HG03432 (cell line): Measurements from ENCODE around the gene GSTA4.

ENCODE experiments used
- ATAC-seq: cut with Tn5 transposase; IDR thresholded peaks from one replicate; pipeline ENCODE4 v1.9.1; 2021; ENCODE audit warnings: mild to moderate bottlenecking, moderate library complexity; ENCODE audit not compliant: unreplicated experiment

GSTA4 gene, protein sequence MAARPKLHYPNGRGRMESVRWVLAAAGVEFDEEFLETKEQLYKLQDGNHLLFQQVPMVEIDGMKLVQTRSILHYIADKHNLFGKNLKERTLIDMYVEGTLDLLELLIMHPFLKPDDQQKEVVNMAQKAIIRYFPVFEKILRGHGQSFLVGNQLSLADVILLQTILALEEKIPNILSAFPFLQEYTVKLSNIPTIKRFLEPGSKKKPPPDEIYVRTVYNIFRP

DNA sequence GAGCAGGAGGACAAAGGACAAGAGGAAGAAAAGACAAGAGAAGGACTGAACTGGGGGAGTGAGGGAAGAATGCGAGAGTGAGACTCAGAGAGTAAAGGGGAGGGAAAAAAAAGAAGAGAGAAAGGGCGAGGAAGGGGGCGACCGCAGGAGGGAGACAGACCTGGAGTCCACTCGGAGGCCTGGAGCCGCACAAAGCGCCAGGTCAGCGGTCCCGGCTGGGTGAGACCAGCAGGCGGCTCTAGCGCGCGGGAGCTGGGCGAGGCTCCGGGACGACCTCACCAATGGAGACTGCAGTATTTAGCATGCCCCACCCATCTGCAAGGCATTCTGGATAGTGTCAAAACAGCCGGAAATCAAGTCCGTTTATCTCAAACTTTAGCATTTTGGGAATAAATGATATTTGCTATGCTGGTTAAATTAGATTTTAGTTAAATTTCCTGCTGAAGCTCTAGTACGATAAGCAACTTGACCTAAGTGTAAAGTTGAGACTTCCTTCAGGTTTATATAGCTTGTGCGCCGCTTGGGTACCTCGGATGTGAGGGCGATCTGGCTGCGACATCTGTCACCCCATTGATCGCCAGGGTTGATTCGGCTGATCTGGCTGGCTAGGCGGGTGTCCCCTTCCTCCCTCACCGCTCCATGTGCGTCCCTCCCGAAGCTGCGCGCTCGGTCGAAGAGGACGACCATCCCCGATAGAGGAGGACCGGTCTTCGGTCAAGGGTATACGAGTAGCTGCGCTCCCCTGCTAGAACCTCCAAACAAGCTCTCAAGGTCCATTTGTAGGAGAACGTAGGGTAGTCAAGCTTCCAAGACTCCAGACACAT lies at the start of gene GSTA4:
GSTA4 (minus strand) TSS at position 196 of the 824 bp plus-strand sequence. CDS start 1,041 bp downstream, outside the sequence.
- ATAC-seq: peak; percentile 98

DNA sequence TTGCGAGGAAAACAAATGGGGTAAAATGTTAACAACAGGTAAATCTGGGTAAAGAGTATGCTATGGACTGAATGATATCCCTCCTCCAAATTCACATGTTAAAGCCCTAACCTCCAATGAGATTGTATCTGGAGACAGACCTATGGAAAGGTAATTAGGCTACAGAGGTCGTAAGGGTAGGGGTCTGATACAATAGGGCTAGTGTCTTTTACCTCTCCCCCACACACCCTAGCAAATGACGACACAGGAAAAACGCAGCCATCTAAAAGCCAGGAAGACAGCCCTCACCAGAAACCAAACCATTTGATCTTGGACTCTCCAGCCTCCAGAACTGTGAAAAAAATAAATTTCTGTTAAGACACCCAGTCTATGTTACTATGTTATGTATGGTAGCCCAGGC lies 49.5 kb upstream of the GSTA4 start:
- ATAC-seq: no peak

DNA sequence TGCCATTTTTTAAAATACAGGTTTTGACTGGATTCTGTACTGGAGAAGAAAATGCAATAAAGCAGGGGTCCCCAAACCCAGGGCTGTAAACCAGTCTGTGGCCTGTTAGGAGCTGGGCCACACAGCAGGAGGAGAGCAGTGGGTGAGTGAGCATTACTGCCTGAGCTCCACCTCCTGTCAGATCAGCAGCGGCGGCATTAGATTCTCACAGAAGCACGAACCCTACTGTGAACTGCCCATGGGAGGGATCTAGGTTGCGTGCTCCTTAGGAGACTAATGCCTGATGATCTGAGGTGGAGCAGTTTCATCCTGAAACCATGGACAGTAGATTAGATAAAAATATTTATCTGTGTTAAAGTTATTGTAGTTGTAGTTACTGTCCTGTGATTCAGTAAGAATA lies 49.0 kb upstream of the GSTA4 start:
- ATAC-seq: no peak

DNA sequence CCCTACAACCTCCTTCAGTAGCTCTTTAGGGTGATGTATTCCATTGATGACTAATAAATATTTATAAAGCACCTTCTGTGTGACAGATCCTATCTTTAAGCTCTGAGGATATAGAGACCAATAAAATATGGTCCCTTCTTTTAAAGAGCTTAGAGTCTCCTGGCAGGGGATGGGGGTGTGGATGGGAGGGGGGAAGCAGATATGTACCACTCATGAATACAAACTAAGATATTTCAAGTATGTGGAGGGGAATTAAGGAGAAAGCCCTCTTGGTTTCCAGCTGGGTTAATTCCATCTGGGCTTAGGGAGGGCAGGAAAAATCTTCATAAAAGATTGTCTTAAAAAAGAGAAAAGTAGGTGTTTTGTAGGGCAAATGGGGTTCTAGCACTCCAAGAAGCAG lies 48.5 kb upstream of the GSTA4 start:
- no peak for ATAC-seq

DNA sequence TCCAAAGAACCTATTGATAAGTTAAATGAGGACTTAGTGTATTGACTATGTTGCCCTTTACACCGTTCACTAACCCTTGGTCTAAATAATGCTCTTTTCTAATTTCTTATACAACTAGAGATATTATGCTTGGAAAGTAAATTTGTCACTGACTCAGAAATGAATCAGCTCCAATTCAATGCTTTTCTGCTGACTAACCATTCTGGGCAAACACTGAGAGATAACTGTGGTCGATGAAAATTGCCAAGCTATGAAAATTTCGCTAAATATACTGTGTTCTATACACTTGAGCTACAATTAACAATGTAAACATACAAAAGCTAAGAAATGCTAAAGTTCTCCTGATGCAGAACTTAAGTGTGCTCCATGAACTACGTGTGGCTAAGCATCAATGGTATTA lies 47.0 kb upstream of the GSTA4 start:
- ATAC-seq: no peak

DNA sequence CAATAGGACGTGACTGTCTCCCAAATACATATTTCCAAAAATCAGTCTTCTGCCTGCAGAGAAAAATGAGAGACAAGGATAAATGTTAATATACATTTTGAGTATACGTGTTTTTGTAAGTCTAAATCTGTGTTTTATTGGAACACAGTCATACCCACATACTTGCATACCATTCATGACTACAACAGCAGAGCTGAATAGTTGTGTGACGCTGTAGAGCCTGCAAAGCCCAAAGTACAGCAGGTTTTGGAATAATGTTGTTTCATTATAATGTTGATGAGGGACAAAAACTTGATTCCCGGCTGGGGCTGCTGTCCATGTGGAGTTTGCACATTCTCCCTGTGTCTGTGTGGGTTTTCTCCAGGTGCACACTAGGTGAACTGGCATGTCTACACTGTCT lies 46.3 kb upstream of the GSTA4 start:
- ATAC-seq: no peak

DNA sequence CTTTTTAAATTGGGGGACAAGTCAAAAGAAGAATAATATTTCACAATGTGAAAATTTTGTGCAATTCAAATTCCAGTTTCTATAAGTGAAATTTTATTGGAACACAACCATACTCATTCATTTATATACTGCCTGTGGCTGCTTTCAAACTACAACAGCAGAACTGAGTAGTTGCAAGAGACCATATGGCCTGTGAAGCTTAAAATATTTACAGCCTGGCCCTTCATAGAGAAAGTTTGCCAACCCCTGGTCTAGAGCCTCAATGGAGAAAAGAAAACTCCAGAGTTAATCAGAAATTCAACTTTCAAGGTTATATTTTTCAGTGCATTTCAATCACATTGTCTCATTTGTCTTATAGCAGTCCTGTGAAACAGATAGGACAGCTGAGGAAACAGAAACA lies 43.5 kb upstream of the GSTA4 start:
- ATAC-seq: no peak

DNA sequence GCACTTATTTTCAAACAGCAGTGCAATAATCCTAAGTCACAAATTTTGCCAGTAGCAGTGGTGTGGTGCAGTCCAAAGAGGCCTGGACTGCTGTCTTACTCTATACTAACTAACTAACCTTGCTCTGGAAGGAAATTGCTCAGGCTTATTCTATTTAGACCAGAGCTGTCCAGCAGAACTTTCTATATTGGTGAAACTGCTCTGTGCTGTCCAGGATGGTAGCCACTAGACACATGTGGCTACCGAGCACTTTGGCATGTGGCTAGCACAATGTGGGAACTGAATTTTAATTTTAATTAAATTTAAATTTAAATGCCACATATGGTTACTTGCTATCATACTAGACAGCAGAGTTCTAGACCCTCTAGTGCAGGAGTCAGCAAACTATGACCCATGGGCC lies 43.1 kb upstream of the GSTA4 start:
- ATAC-seq: no peak

DNA sequence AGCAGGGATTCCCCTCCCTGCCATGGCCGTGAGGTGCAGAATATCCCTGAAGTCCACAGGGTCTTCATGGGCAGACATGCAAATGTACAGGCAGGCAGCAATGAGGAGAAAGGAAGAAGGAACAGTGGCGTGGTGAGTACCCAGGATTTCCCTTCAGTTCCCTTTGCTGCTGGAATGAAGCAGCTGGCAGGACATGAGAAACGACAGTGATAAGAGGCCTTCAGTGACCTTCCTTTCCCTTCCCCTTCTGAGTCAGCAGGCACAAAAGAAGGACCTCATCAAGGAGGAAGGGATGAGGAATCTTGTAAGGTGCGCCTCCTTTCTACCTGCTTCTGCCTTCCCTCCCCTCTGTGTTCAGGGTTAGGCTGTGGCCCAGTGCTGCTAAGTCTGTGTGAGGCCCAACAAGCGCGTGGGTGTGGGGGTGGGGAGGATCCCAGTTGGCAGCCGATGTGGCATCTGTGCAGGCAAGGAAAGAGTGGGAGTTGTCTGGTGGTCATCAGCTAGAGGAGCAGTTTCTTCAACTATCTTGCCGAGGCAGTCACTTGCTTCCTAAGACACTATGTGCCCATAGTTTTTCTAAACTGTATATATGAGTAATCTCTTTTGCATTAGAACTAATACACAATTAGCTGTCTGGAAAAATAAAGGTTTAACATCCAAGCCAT lies 40.6 kb upstream of the GSTA4 start:
- ATAC-seq: no peak

DNA sequence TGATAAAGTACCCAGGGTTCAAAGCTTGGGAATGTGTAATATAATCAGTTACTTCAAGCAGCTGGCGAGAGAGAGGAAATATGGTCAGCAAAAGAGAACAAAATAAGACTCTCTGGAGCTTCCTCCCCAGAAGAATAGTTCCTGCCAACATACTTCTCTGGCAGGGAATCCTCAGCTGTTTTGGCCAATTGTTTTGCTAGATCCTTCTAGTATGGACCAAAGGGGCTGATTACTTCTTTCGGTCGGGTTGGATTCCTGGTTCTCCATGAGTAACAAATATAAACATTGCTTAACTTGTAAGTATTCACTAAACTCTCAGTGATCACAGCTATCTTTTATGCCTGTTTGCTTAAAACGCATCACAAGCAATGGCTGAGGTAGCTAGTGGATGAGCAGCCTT lies 38.7 kb upstream of the GSTA4 start:
- no peak for ATAC-seq

DNA sequence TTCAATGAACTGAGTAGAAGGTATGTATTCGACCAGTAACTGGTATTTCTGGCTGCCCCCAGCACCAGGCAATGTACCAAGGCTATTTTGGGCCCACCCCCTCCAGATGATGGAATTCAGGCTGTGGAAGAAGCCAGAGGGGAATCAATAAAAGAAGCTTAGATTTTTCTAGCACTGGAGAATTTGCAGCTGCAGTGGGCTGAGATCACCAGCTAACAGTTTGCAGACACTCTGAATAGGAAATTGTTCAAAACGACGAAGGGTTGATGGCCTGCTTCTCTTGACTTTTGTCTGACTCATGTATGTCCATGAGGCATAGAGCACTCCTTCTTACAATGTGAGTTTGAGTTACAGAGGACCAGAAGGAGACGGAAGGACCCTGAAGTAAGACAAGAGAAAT lies 37.8 kb upstream of the GSTA4 start:
- ATAC-seq: no peak

DNA sequence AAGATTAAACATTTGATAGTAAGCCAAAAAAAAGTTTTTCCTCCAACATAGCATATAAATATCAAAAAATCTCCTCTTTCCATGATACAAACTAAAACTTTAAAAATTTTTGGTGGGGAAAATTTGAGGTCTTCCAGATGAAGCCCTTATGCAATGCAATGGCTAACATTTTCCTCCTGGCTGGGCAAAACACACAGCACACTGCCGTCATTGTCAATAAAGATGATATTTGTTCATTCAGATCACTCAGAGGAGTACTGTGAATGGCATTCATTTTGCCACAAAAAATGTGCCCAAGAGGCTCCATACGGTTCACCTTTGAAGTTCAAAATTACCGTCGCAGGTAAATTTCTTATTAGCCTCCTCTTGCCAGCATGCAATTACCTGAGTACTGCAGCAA lies 36.2 kb upstream of the GSTA4 start:
- ATAC-seq: no peak

DNA sequence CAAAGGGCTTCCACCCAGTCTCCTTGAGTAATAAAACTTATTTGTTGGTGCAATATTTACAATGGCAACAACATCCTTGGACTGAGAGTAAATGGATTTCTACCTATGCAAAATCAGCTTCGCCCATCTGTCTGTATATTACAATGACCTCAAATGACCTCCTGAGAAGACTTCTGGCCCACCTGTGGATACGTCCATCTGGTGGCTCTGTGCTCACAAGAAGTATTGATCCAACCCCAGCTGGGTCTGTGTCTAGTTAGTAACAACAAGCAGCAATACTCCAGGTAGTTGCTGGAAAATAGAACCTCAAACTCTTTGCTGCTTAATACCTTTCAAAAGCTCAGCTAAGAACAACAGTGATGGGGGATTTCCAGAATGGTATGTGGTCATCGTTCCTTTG lies 34.7 kb upstream of the GSTA4 start:
- ATAC-seq: no peak

DNA sequence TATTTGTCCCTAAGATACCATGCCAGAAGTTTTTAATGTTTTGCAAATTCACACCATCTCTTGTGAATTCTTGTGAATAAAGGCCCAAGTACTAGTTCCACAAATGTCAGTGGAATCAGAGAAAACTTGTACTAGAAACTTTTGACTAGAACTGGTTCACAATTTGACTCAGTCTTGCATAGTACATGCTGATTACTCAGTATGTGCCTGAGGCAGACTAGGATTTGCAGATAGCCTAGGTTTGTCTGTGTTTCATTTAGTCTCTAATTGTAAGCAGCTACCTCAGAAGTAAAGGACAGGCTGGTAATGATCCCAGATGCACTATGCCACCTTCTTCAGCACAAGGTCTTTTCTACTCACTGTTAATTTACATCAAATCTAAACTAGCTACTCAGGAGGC lies 34.2 kb upstream of the GSTA4 start:
- no peak for ATAC-seq

DNA sequence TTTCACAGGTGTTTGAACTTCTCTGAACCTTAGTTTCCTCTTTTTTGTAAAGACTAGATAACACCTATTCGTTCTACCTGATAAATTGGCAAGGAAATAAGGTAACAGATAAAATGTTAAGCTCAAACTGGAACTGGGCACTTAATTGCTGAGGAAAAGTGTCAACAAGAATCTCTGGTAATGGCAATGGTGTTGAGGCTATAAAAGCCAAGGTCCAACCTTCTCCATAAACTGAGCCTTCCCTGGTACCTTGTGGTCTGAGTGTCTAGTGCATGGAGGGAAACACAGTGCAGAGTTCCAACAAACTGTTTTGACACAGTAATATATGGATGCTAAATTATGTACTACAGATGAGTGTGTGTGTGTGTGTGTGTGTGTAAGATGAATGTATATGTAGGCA lies 33.4 kb upstream of the GSTA4 start:
- ATAC-seq: no peak

DNA sequence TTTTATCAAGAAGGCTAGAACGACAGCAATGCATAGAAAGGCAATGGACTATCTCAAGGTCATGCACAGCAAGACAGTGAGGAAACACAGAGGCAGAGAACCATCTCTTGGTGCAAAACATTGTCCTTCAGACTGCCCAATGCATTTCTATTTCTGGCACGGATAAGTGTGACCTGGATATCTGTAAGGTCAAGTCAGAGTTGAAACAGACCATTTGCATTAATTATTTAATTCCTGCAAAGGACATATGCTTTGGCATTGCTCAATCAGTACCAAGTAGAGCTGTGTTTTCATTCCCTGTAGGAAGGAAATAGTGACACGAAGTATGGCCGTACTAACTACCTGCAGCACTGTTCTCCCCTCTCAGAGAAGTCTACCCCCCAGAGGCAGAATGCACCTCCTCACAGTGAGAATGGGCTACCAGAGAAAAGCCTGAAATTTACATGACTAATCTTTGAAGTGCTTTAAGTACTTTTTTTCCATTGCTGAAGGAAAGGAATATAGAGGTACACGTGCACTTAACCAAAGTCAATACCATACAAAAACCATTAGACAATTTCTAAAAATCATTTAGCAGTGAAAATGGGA lies 32.1 kb upstream of the GSTA4 start:
- no peak for ATAC-seq

DNA sequence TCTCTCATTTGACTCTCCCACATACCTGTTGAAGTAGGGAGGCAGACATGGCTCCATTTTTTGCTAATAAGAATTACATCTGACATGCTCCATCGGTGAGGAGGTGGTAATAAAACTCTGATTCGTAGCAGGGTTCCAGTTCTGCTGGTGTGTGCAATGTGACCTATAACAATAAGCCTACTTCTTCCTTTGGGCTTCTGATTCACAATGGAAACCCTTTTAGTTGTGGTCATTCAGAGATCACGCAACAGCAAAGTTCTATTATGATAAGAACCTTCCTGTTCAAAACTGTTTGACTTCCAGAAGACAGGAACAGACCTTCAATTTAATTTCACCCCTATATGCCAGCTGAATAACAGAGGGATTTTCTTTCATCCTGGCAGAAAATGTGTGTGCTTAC lies 31.4 kb upstream of the GSTA4 start:
- no peak for ATAC-seq

DNA sequence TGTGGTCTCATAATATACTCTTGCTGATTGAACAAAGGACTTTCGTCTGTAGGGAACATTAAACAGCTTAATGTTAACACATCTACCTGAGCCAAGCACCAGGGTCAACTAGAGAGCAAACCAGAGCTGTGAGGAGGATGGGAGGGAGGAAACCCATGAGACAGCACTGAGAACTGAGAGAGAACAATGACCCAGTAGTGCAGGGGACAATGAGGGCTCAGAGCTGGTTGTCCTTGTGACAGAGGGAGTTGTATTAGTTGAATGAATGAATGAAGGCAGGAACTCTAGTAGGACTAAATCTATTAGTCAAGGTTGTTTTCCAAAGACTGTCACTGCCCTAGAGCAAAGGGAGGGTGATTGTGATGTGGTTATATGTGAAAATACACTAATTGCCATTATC lies 28.2 kb upstream of the GSTA4 start:
- ATAC-seq: no peak

DNA sequence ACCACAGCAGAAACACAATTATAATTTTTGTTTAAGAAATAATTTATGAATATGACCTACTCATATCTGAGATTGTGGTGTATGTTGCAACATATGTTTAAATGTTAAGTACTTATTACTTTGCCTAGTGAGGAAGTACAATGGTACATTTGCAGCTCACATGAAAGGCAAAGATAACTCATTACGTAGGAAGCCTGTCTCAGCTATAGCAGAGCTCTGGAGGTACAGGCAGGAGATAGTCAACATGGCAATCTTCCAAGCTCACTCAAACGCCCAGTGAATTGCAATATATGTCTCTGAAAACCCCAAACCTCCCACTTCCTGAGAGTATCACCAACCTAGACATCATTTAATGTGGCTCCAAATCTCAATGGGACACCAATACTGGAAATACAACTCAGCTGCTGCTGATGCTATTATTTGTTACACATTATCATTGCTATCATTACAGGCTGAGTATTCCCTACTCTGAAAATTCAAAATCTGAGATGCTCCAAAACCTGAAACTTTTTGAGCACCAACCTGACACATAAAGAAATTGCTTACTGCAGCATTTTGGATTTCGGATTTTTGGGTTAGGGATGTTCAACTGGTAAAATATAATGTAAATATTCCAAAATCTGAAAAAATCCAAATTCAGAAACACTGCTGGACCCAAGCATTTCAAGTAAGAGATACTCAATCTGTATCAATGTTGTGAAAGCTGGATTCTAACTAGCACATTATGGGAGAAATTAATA lies 25.1 kb upstream of the GSTA4 start:
- ATAC-seq: no peak

DNA sequence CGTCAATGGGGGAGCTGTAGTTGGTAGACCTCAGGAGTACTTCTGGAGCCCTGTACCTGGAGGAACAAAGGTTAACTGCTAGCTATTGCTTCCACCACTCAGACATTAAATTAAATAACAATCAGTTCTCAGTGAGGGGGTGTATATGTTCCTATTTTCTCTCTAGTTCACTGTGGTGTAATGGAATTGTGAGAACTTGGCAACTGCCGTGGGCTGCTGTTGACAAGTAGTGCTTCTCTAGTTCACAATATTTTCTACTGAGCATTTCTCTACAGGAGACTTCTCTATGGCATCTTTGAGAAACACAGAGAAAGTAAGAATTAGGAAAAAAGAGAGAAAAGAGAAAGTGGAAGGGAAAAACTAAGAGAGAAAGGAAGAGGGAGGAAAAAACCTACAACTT lies 23.4 kb upstream of the GSTA4 start:
- ATAC-seq: no peak

DNA sequence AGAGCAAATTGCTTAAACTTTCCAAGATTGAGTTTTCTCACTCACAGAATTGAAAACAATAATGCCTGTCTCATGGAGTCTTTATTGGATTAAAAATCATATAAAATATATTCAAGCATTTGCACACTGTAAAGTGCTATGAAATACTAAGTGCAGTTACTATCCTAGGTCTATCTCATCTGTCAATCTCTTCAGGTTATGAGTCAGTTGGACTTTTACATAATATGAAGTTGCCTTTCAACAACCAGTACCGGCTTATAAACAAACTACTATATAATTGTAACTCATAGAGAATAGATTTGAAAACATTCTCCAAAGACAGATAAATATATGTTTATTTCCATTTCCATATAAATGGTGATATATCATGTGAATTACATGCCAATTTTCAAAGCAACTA lies 20.4 kb upstream of the GSTA4 start:
- no peak for ATAC-seq
